GM12801 (cell line): ENCODE data around the gene NEURL1.

Experiments
- TF ChIP-seq, protein P1 (sequence below): IDR thresholded peaks from one replicate; pipeline ENCODE4 v1.5.1; 2011; ENCODE audit warnings: control low read depth; ENCODE audit not compliant: insufficient read length; ENCODE audit errors: extremely low read depth

The NEURL1 gene

DNA sequence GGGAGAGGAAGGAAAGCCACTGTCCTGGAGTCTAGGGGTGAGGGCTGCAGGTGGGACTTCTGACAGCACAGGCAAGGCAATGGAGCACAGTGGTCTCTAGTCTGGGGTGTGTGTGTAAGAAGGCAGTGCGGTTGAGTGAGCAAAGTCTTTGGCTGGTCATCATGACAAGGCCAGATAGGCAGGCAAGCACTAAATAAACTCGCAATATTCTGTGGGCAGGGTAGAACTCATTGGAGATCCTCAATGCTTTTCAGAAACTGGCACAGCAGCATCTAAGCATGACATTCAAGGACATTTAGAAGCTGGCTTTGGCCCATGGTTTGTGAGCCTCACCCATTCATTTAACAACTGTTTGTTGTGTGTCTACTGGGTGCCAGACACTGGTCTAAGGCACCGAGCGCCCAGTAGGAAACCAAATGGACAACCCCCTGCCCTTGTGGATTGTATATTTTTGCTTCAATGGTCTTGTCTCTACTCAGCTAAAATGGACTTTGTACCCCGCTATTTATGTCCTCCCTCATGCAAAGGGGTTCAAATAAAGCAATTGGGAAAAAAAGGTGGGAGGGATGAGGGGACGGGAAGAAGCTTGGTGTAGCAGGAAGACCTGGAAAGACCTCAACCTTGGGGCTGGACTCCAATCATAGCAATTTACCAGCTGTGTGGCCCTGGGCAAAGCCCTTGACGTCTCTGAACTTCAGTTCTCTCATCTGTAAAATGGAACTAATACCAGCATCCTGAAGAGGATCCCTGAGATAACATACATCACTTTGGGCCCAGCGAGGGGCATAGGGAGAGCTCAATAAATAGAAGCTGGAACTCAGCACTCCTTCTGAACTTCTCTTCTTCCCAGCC, 116.0 kb downstream of the NEURL1 start:
- TF ChIP-seq, protein P1, sequence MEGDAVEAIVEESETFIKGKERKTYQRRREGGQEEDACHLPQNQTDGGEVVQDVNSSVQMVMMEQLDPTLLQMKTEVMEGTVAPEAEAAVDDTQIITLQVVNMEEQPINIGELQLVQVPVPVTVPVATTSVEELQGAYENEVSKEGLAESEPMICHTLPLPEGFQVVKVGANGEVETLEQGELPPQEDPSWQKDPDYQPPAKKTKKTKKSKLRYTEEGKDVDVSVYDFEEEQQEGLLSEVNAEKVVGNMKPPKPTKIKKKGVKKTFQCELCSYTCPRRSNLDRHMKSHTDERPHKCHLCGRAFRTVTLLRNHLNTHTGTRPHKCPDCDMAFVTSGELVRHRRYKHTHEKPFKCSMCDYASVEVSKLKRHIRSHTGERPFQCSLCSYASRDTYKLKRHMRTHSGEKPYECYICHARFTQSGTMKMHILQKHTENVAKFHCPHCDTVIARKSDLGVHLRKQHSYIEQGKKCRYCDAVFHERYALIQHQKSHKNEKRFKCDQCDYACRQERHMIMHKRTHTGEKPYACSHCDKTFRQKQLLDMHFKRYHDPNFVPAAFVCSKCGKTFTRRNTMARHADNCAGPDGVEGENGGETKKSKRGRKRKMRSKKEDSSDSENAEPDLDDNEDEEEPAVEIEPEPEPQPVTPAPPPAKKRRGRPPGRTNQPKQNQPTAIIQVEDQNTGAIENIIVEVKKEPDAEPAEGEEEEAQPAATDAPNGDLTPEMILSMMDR, result no peak

DNA sequence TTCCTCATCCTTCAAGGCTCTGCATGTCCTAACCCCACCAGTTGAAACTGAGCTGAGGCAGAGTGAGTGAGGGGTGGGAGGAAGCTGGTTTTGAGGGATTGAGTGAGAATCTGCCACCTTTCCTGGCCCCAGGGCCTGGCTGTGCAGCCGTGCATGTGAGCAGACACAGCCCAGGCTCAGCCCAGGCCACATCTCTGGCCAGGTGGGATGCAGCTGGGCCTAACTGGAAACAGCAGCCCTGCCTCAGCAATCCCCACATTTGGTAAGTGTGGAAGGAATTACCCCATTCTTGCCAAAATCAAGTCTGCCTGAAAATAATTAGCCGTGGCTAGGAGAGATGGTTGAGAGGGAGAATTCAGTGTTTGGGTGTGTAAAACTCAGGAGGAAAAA, 116.6 kb downstream of the NEURL1 start:
- TF ChIP-seq, protein P1, result no peak

DNA sequence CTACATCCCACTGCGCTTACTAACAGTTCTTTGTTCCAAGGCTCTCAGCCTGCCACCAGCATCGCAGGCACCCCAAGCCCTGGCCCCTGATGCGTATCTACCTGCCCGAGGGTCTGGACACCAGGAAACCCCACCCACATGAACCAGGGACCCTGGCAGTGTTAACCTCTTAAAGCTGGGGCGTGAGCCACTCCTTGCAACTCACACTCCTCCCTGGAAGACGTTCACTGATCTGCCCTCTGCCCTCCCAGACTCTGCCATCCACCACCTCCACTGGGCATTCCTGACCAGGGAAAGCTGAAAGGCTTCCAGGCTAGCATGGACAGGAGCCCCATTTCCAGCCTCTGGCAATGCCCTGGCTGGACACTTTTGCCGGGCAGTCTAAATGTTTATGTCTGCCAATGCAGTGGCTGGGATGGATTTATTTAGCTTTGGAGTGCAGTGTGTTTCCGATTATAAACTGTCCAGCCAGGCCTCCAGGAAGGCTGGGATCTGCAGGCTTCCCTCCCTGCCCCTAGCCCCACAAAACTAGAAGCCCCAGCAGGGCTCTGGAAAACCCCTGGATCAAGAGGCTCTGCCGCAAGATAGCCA, 117.5 kb downstream of the NEURL1 start:
- TF ChIP-seq, protein P1, result no peak

DNA sequence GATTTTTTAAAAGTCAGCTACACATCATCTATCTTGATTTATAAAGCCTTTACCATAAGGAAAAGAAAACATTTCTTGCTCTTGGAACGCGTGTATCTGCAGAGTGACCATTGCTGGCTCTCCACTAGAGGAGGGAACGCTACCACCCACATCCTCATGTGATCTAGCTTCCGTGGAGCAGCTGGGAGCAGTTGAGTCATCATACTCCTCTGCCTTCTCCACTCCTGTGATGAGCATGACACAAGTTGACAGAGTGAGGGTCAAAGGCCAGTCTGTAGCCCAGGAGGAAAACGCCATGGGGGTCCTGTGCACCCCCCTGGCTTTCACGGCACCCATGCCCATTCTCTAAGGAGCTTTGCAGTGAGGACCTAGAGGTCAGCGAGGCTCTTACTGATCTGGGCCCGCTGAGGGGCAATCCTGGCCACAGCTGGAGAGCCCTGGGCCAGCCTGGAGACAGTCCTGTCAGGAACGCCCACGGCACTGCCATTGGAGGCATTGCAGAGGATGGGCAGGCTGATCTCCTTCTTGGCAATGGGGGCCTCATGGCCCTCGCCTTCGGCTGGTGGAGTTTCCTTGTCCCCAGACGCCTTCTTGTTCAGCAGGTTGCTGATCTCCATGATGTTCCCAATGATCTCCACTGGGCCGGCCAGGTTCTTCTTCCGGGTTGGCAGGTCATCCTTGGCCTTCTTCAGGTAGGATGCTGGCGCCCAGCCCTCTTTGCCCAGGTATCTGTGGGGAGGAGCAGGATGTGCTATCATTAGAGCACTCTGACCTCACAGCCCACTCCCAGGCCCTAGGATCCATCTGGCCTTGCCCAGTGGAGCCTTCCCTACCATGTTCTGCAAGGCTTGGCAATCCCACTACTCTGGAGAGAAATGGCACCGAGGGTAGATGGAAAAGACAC, 119.2 kb downstream of the NEURL1 start:
- TF ChIP-seq, protein P1, result no peak

DNA sequence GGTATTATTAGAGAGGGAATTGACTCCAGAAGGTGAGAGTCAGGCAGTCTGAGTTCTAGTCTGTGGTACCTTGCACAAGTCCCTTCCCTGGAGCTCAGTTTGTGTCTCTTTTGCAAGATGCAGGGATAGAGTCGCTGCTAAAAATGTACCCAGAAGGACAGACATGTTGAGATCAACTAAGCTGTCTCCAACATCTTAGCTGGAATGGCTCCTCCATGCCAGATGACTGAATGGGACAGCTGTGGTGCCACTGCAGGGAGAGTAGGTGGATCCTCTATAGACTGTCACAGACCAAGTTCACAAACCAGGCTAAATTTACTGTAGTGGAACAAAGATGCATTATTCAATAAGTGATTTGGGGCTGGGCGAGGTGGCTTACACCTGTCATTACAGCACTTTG, 120.1 kb downstream of the NEURL1 start:
- TF ChIP-seq, protein P1, result no peak

DNA sequence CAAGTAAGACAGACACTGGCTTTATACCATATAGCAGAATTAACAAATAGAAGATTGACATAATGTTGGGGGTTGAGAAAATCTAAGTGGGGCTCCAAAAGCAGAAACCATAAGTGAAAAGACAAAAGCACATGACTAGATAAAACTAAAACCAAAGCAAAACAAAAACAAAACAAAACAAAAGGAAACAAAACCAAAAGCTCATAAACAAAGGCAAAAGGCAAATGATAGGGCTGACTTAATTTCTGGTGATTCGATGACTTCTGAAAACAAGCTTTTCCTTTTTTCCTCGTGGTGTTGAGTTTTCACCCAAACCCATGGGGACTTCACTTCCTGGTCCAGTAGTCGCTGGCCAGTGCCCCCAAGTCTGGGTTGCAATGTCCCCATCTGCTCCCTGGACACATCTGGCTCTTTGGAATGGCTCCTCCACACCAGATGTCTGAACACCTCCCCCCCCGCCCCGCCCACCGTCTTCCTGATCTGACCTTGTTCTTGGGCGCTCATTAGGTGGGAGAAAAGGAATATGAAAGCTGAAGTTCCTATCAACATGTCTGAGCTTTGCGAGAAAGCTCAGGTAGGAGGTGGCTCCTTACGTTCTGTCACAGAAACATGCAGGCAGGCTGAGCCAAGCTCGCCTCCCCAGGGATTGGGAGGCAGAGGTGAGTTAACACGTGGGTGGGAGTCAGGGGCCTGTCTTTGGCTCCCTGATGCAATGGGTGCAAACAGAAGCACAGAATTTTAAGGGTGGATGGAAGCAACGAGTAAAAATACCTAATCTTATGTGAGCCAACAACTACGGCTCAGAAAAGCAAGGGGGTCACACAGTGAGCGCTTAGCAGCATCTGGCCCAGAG, 121.0 kb downstream of the NEURL1 start:
- TF ChIP-seq, protein P1, result no peak
